GM18868 (cell line): ENCODE measurements around the gene NBAS.
A peak's percentile ranks its signal among the peaks of the same experiment; 100 is the strongest.
"Not testable (repeated sequence)": the region's sequence is repeated elsewhere in the genome, so short reads cannot be mapped to it uniquely, and the experiment has no call there.

Experiments used
- ATAC-seq: cut with Tn5 transposase; IDR thresholded peaks from one replicate; pipeline ENCODE4 v1.9.1; 2021; ENCODE audit warnings: mild to moderate bottlenecking, moderate library complexity; ENCODE audit not compliant: unreplicated experiment

The NBAS gene

GRCh38 chr2:15429032-15429431 is 132.1 kb downstream of the NBAS start:
- ATAC-seq: no peak

- ATAC-seq: no peak
These were observed 133.1 kb downstream of the NBAS start for GRCh38 chr2:15427987-15428386.

- no peak for ATAC-seq
These were observed 134.5 kb downstream of the NBAS start for GRCh38 chr2:15426606-15427005.

- ATAC-seq: no peak
These were observed 135.4 kb downstream of the NBAS start for GRCh38 chr2:15425712-15426111.

GRCh38 chr2:15421753-15422152 is 139.4 kb downstream of the NBAS start:
- no peak for ATAC-seq

- ATAC-seq: no peak
These were observed 145.4 kb downstream of the NBAS start for GRCh38 chr2:15415748-15416147.

GRCh38 chr2:15412779-15413178 is 148.4 kb downstream of the NBAS start:
- no peak for ATAC-seq

- ATAC-seq: no peak
These were observed 148.8 kb downstream of the NBAS start for GRCh38 chr2:15412309-15412708.

GRCh38 chr2:15410884-15411283 is 150.2 kb downstream of the NBAS start:
- ATAC-seq: no peak

- no peak for ATAC-seq
These were observed 152.4 kb downstream of the NBAS start for GRCh38 chr2:15408759-15409158.

- no peak for ATAC-seq
These were observed 153.5 kb downstream of the NBAS start for GRCh38 chr2:15407666-15408065.

GRCh38 chr2:15404511-15404910 is 156.6 kb downstream of the NBAS start:
- not testable (repeated sequence) for ATAC-seq

GRCh38 chr2:15400240-15400826 is 160.8 kb downstream of the NBAS start:
- no peak for ATAC-seq

- ATAC-seq: no peak
These were observed 161.9 kb downstream of the NBAS start for GRCh38 chr2:15399241-15399640.

- ATAC-seq: no peak
These were observed 169.4 kb downstream of the NBAS start for GRCh38 chr2:15391751-15392150.

GRCh38 chr2:15389895-15390294 is 171.2 kb downstream of the NBAS start:
- ATAC-seq: no peak

GRCh38 chr2:15389326-15389700 is 171.8 kb downstream of the NBAS start:
- ATAC-seq: no peak

GRCh38 chr2:15388406-15389325 is 172.5 kb downstream of the NBAS start:
- ATAC-seq: no peak

GRCh38 chr2:15385184-15385583 is 175.9 kb downstream of the NBAS start:
- no peak for ATAC-seq

- no peak for ATAC-seq
These were observed 177.3 kb downstream of the NBAS start for GRCh38 chr2:15383695-15384350.

- peak; percentile 86 for ATAC-seq
These were observed 182.8 kb downstream of the NBAS start for GRCh38 chr2:15378148-15378908.
